HG02943 (cell line): Measurements from ENCODE around the gene MOGAT3.

ENCODE experiments used
- ATAC-seq: cut with Tn5 transposase; IDR thresholded peaks from one replicate; pipeline ENCODE4 v1.9.1; 2021; ENCODE audit warnings: mild to moderate bottlenecking, low read depth, moderate library complexity; ENCODE audit not compliant: unreplicated experiment

MOGAT3 gene

GRCh38 chr7:101163279-101164070, 37.4 kb downstream of the MOGAT3 start:
- no peak for ATAC-seq

- ATAC-seq = no peak
Observed at GRCh38 chr7:101162551-101163278, 38.1 kb downstream of the MOGAT3 start.

DNA sequence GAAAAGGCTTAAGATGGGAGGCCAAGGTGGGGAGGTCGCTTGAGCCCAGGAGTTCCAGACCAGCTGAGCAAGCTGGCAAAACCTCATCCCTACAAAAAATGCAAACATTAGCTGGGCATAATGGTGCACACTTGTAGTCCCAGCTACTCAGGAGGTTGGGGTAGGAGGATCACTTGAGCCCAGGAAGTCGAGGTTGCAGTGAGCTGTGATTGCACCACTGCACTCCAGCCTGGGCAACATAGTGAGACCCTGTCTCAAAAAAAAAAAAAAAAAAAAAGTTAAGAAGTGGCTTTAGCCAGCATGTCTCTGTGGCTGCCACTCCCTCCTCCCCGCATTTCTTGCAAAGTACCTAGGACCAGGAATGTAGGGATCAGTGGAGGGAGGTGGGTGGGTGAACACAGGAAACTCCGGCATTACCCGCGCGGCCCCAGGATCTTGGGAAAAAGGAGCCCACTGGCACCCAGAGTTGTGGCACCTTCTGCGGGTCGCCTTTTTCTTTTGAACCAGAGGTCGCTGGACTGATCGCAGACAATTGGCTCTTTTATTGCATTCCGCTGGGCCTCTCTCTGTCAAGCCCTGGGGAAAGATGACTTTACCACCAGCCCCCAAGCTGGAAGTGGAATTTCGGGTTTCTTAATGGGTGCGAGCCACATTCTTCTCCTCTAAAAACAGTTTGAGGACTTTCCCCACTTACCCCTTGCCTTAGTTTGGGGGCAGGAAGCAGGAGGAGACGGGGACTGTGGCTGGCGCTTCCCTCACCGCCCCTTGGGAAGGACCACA, 39.0 kb downstream of the MOGAT3 start:
- ATAC-seq = no peak

DNA sequence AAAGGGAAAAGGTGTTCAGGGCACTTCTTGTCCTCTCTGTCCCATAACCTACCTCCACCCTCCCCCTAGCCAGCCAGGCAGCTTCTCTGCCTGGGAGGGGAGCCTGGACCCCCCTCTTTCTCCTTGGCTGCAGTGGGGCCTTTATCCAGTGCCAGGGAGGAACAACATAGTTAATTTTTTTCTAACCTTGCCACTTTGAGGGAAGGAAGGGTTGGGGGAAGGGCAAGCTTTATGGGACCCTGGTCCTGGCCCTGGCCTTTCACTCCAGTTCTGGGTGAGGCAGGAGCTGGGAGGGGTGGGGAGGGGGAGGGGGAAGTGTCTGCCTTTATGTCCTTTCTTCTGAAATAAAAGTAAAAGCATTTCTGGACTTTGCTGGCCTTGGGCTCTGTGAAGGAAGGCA, 39.9 kb downstream of the MOGAT3 start:
- ATAC-seq = no peak

- ATAC-seq = no peak
Observed at GRCh38 chr7:101159696-101160674, 40.9 kb downstream of the MOGAT3 start.

- no peak for ATAC-seq
Observed at GRCh38 chr7:101156866-101157589, 43.8 kb downstream of the MOGAT3 start.

DNA sequence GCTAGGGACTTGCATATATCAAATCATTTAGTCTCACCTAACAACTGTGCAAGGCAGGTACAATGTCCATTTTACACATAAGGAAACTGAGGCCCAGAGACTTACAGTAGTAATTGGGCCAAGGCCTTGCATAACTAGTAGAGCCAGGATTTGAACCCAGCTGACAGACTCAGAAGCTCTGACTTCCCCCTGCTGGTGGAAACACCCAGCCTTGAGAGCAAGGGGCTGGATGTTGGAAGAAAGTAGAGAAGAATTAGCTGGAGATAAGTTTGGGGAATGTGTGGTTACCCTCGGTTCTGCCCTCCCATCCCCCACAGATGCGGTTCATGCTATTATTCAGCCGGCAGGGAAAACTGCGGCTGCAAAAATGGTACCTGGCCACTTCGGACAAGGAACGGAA, 44.6 kb downstream of the MOGAT3 start:
- no peak for ATAC-seq

- ATAC-seq = no peak
Observed at GRCh38 chr7:101155303-101155702, 45.5 kb downstream of the MOGAT3 start.

DNA sequence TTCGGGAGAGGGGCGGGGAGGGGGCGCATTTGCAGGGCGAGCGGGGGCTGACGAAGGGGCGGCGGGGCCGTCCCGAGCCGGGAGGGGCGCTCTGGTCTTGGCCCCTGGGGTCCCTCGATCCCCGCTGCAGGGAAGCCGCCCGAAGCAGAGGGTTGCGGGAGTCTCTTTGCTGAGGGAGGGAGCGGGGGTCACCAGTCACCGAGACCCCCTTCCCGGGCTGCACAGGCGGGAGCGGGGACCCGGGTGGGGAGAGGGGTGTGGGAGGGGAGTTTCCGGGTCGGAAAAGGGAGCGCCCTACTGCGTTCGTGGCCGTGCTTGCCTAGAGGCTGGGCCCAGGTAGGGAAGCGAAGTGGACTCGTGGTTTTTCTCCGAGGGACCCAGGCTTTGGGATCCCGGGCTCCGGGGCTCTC, 46.1 kb downstream of the MOGAT3 start:
- ATAC-seq = peak; percentile 24

DNA sequence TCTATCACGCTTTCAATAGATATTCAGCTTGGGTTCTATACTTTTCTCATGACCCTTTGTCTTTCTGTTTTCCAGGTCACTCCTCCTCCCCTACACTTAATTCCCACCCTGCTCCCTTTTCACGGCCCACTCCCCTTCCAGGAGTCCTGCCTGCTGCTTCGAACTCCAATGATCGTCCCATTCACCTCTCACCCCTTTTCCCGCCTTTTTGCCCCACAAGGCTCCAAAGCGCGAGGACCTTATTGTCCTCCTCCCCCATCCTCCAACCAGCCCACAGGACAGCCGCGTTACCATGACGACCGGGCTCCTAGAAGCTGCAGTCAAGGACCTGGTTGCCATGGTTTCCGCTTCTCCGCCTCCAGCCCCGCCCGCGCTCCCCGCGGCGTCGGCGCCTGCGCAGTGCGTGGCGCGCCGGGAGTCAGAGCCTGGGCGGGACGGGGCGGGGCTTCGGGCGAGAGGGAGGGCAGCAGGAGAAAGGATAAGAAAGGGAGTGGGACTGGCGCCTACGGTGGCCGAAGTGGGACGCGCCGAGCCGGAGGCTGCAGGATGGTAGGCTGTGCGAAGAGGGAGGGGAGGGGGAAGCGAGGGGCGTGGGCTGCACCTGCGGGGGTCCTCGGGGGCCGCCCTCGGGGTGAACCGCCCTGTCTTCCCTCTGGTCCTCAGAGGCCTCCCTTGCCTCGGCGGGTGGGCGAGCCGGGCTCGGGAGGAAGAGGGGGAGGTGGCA, 46.7 kb downstream of the MOGAT3 start, which contains the start of gene AP1S1:
Gene AP1S1 (plus strand): TSS at position 508 of the 724 bp plus-strand sequence. CDS start 39 bp downstream, at position 547.
- ATAC-seq = peak; percentile 74

- no peak for ATAC-seq
Observed at GRCh38 chr7:101151908-101152651, 48.8 kb downstream of the MOGAT3 start.
